ENCODE measurements around the gene WDR26.
A peak's percentile ranks its signal among the peaks of the same experiment; 100 is the strongest.
"Not testable (repeated sequence)": the region's sequence is repeated elsewhere in the genome, so short reads cannot be mapped to it uniquely, and the experiment has no call there.

Gene WDR26

GRCh38 chr1:224433701-224434672, 610 bp downstream of the WDR26 start:
- DNase-seq (ENCODE audit: low spot score): peak; percentile 62

- peak; percentile 52 for DNase-seq (ENCODE audit: low spot score)
These were observed 1.4 kb downstream of the WDR26 start for GRCh38 chr1:224433041-224433691.

- no peak for DNase-seq (ENCODE audit: low spot score)
These were observed 1.9 kb downstream of the WDR26 start for GRCh38 chr1:224432672-224433040.

GRCh38 chr1:224432146-224432545, 2.5 kb downstream of the WDR26 start:
- no peak for DNase-seq (ENCODE audit: low spot score)

GRCh38 chr1:224431726-224432125, 2.9 kb downstream of the WDR26 start:
- DNase-seq (ENCODE audit: low spot score): no peak

GRCh38 chr1:224430511-224431113, 4.0 kb downstream of the WDR26 start:
- no peak for DNase-seq (ENCODE audit: low spot score)

- DNase-seq (ENCODE audit: low spot score): no peak
These were observed 4.8 kb downstream of the WDR26 start for GRCh38 chr1:224429616-224430326.

GRCh38 chr1:224428713-224429112, 5.9 kb downstream of the WDR26 start:
- DNase-seq (ENCODE audit: low spot score): not testable (repeated sequence)

- no peak for DNase-seq (ENCODE audit: low spot score)
These were observed 7.3 kb downstream of the WDR26 start for GRCh38 chr1:224427346-224427745.

GRCh38 chr1:224426869-224427268, 7.7 kb downstream of the WDR26 start:
- not testable (repeated sequence) for DNase-seq (ENCODE audit: low spot score)

- no peak for DNase-seq (ENCODE audit: low spot score)
These were observed 9.2 kb downstream of the WDR26 start for GRCh38 chr1:224425279-224425884.

- no peak for DNase-seq (ENCODE audit: low spot score)
These were observed 14.5 kb downstream of the WDR26 start for GRCh38 chr1:224420106-224420505.

- DNase-seq (ENCODE audit: low spot score): no peak
These were observed 22.8 kb downstream of the WDR26 start for GRCh38 chr1:224411766-224412165.

GRCh38 chr1:224408294-224408590, 26.4 kb downstream of the WDR26 start:
- DNase-seq (ENCODE audit: low spot score): no peak

GRCh38 chr1:224407571-224408293, 26.9 kb downstream of the WDR26 start:
- no peak for DNase-seq (ENCODE audit: low spot score)

GRCh38 chr1:224406216-224406615, 28.4 kb downstream of the WDR26 start:
- no peak for DNase-seq (ENCODE audit: low spot score)

GRCh38 chr1:224405604-224405970, 29.0 kb downstream of the WDR26 start:
- no peak for DNase-seq (ENCODE audit: low spot score)

- DNase-seq (ENCODE audit: low spot score): no peak
These were observed 29.5 kb downstream of the WDR26 start for GRCh38 chr1:224404916-224405603.

GRCh38 chr1:224402472-224403036, 32.0 kb downstream of the WDR26 start:
- no peak for DNase-seq (ENCODE audit: low spot score)

- no peak for DNase-seq (ENCODE audit: low spot score)
These were observed 34.7 kb downstream of the WDR26 start for GRCh38 chr1:224399887-224400286.
